B cell (primary cell): ENCODE measurements around the gene FAM210B. TPM values are rescaled to one million over a fixed set of nuclear protein-coding genes. Genes with fewer than 3 reads are reported as not detected.

Source experiments
- ATAC-seq: fragments of 200-7000 bp; cut with Tn5 transposase; one replicate; pipeline ENCODE4 v1.10.0; 2021; ENCODE audit warnings: low read depth, mild to moderate bottlenecking, moderate number of reproducible peaks, moderate library complexity
- CTCF ChIA-PET: fragments of 350-600 bp; sonication (Branson Sonifier 250); formaldehyde crosslinking; loops from one replicate; lab custom pipeline; 2021; ENCODE audit warnings: antibody characterized with exemption, inconsistent platforms; lab: Charles Lee
- POLR2A ChIA-PET: fragments of 350-600 bp; sonication (Branson Sonifier 250); formaldehyde crosslinking; loops from one replicate; lab custom pipeline; 2021; ENCODE audit warnings: antibody characterized with exemption; lab: Charles Lee
- DNase-seq: peaks from one replicate; pipeline ENCODE4 v3.0.0; 2013
- H2AFZ ChIP-seq: 2 replicates; pipeline ENCODE4 v1.6.1; 2012; ENCODE audit warnings: mild to moderate bottlenecking, low read depth, low read length; ENCODE audit not compliant: insufficient read depth, poor library complexity, severe bottlenecking
- H3K27ac ChIP-seq, 2 donors: 1 replicate in 1 of 2; 2 replicates in 1 of 2; pipeline ENCODE4 v1.5.1; 2012 to 2013; ENCODE audit warnings: low read length in 2 of 2, mild to moderate bottlenecking in 2 of 2, moderate library complexity in 1 of 2
- H3K27me3 ChIP-seq, 4 experiments: fragments of 200-600 bp in 1 of 4; sonication (generic) in 1 of 4; replicated peaks in 1 of 4; 1 replicate in 2 of 4; 2 replicates in 2 of 4; pipeline versions ENCODE4 v1.6.1 to v1.7.0; 2013 to 2016; ENCODE audit warnings: low read length in 3 of 4, mild to moderate bottlenecking in 2 of 4, mixed read lengths in 1 of 4, moderate library complexity in 1 of 4; ENCODE audit not compliant: insufficient read depth in 4 of 4, control insufficient read depth in 3 of 4; ENCODE audit errors: control extremely low read depth in 1 of 4
- H3K36me3 ChIP-seq, 2 experiments: replicated peaks in 1 of 2; 1 replicate in 1 of 2; 2 replicates in 1 of 2; pipeline versions ENCODE4 v1.6.1 to v1.7.1; 2013; ENCODE audit warnings: low read length in 1 of 2; ENCODE audit not compliant: insufficient read depth in 2 of 2, control insufficient read depth in 1 of 2; ENCODE audit errors: control extremely low read depth in 1 of 2, extremely low read depth in 1 of 2
- H3K4me1 ChIP-seq, 2 donors: fragments of 200-600 bp in 1 of 2; sonication (generic) in 1 of 2; 1 replicate in 1 of 2; 2 replicates in 1 of 2; pipeline versions ENCODE4 v1.5.1 to v1.6.1; 2013 to 2017; ENCODE audit warnings: low read length in 2 of 2; ENCODE audit not compliant: control insufficient read depth in 2 of 2, insufficient read depth in 2 of 2
- H3K4me2 ChIP-seq: replicated peaks from 2 replicates; pipeline ENCODE3; 2012; ENCODE audit warnings: mild to moderate bottlenecking, low read depth, low read length; ENCODE audit not compliant: poor library complexity, severe bottlenecking
- H3K4me3 ChIP-seq, 5 experiments: fragments of 200-600 bp in 1 of 5; sonication (generic) in 1 of 5; 1 replicate in 3 of 5; 2 replicates in 2 of 5; pipeline versions ENCODE4 v1.5.1 to v1.7.0; 2011 to 2016; ENCODE audit warnings: low read length in 4 of 5, mild to moderate bottlenecking in 4 of 5, low read depth in 2 of 5, control low read depth in 1 of 5, moderate library complexity in 1 of 5; ENCODE audit not compliant: insufficient read depth in 1 of 5; ENCODE audit errors: control extremely low read depth in 1 of 5, extremely low read depth in 1 of 5
- H3K79me2 ChIP-seq: fragments of 200-600 bp; sonication (generic); one replicate; pipeline ENCODE4 v1.6.0; 2016; ENCODE audit warnings: low read length; ENCODE audit not compliant: control insufficient read depth, insufficient read depth
- H3K9ac ChIP-seq: fragments of 200-600 bp; sonication (generic); 2 replicates; pipeline ENCODE4 v1.6.1; 2017; ENCODE audit warnings: mild to moderate bottlenecking, low read length, moderate library complexity
- H3K9me3 ChIP-seq, 3 donors: one replicate each; pipeline versions ENCODE4 v1.6.1 to v1.7.1; 2013; ENCODE audit warnings: low read length in 2 of 3; ENCODE audit not compliant: control insufficient read depth in 2 of 3, insufficient read depth in 1 of 3; ENCODE audit errors: control extremely low read depth in 1 of 3
- H4K20me1 ChIP-seq: 2 replicates; pipeline ENCODE4 v1.6.0; 2012; ENCODE audit warnings: mild to moderate bottlenecking, low read length; ENCODE audit not compliant: insufficient read depth, control insufficient read depth, poor library complexity, severe bottlenecking
- H3K27ac Mint-ChIP-seq: one replicate; pipeline ENCODE4 v1.8.0; 2021; ENCODE audit warnings: mixed read lengths
- H3K27me3 Mint-ChIP-seq: one replicate; pipeline ENCODE4 v1.8.0; 2021; ENCODE audit warnings: mixed read lengths
- H3K4me1 Mint-ChIP-seq: one replicate; pipeline ENCODE4 v1.8.0; 2021; ENCODE audit warnings: mixed read lengths
- H3K4me3 Mint-ChIP-seq: one replicate; pipeline ENCODE4 v1.8.0; 2021; ENCODE audit warnings: mixed read lengths
- H3K9me3 Mint-ChIP-seq: one replicate; pipeline ENCODE4 v1.8.0; 2022; ENCODE audit warnings: mixed read lengths; ENCODE audit not compliant: insufficient read depth
- CTCF ChIP-seq: fragments of 200-600 bp; IDR thresholded peaks from one replicate; pipeline ENCODE4 v1.8.0; 2022; ENCODE audit warnings: antibody characterized with exemption, mild to moderate bottlenecking
- EZH2 ChIP-seq: IDR thresholded peaks from 2 replicates; pipeline ENCODE4 v1.6.1; 2012; ENCODE audit warnings: borderline replicate concordance, low read depth, mild to moderate bottlenecking, moderate library complexity, low read length; ENCODE audit not compliant: insufficient read depth, poor library complexity, severe bottlenecking
- WGBS: methylation state at CpG from one replicate; pipeline ENCODE4 v1.1.5; 2013; ENCODE audit warnings: missing lambda C conversion rate; ENCODE audit not compliant: insufficient coverage; 5-methylcytosine and 5-hydroxymethylcytosine counted together
- intact Hi-C: fragments of 100-400 bp; cut with micrococcal nuclease; formaldehyde crosslinking; loops from one replicate; pipeline ENCODE4 v1.10.0; 2022
- polyA plus RNA-seq: library from polyadenylated mRNA; depleted of rRNA; stranded (reverse); fragments of >200 nt; gene quantifications from 2 replicates; pipeline ENCODE4 v1.2.3, GENCODE V29; 2012
- total RNA-seq, 2 donors: library from RNA; stranded (reverse); fragments of 120-200 nt in 1 of 2; gene quantifications; 1 replicate in 1 of 2; 2 replicates in 1 of 2; pipeline versions ENCODE4 v1.2.3 to v1.2.4, GENCODE V29; 2013 to 2022

FAM210B gene
- total and polyA plus RNA-seq, 2 donors (not counting 1 experiment from before 2014, with no cell fraction given), result 4.0 to 13.6 TPM

GRCh38 chr20:56369179-56369578 is 10.4 kb downstream of the FAM210B start:
- no peak overlapping the region for H3K27ac ChIP-seq
- H3K4me3 Mint-ChIP-seq, result no peak overlapping the region
- H3K4me1 ChIP-seq, result no peaks in the 10 kb centered on the region
- no peaks in the 10 kb centered on the region for H4K20me1 ChIP-seq
- ChIA-PET POLR2A (no interaction called here), CTCF (interaction anchor here (0.8 kb wide), 1 partner anchor 25 kb away, joined by 3 read pairs; no protein-coding TSS in a partner anchor)
- H3K27me3 ChIP-seq, result no peaks in the 10 kb centered on the region
- no peak for ATAC-seq
- H2AFZ ChIP-seq, result no peak overlapping the region
- no CpG with 5 or more reads among the region's 4 CpGs for WGBS
- H3K4me1 Mint-ChIP-seq, result no peaks in the 10 kb centered on the region
- H3K79me2 ChIP-seq, result no peaks in the 10 kb centered on the region
- no peak for DNase-seq
- H3K4me2 ChIP-seq, result no peak overlapping the region
- intact Hi-C loops, result no loop called here
- H3K36me3 ChIP-seq, result peaks cover 2 to 6% of the 10 kb centered on the region in 2 experiments
- no peak overlapping the region for H3K9ac ChIP-seq
- H3K9me3 Mint-ChIP-seq, result no peaks in the 10 kb centered on the region
- H3K9me3 ChIP-seq, result no peaks in the 10 kb centered on the region
- TF ChIP-seq EZH2 (no peak), CTCF (no peak)
- no peaks in the 10 kb centered on the region for H3K27me3 Mint-ChIP-seq
- H3K27ac Mint-ChIP-seq, result no peak overlapping the region
- no peak overlapping the region for H3K4me3 ChIP-seq

DNA sequence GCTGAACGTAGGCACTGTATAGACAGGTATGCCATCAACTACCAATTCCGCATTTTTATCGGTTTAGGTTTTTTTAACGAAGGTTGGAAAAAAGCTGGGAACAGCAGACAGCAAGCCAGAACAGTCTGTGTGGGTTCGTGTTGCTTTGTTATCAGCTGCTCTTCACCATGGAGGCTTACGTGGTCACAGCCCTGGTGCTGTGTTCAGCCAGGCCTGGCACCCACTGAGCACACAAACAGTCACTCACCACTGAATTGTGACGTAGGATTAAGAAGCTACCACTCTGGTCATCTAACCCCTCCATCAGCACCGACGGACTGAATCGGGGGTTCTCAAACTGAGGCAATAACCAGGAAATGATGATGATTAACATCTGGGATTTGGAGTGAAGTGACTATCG is 13.2 kb downstream of the FAM210B start:
- intact Hi-C loops, result no loop called here
- POLR2A ChIA-PET, result no interaction called here
- H3K27me3 Mint-ChIP-seq, result no peaks in the 10 kb centered on the region

More for the DNA sequence above, 13.2 kb downstream of the FAM210B start:
- Mint-ChIP-seq H3K9me3 (no peaks in the 10 kb centered on the region), H3K27ac (no peak overlapping the region), H3K4me3 (no peak overlapping the region), H3K4me1 (peaks cover 2% of the 10 kb centered on the region)
- peaks cover 2 to 6% of the 10 kb centered on the region in 2 experiments for H3K36me3 ChIP-seq
- no peaks in the 10 kb centered on the region for H3K79me2 ChIP-seq
- no peaks in the 10 kb centered on the region for H3K4me1 ChIP-seq
- H3K4me3 ChIP-seq, result no peak overlapping the region
- H3K27me3 ChIP-seq, result no peaks in the 10 kb centered on the region
- no peaks in the 10 kb centered on the region for H3K9me3 ChIP-seq
- H3K27ac ChIP-seq, result no peak overlapping the region
- 96% methylated on average over 6 of the region's 11 CpGs for WGBS
- TF ChIP-seq EZH2 (no peak), CTCF (no peak)
- no peak overlapping the region for H3K9ac ChIP-seq
- DNase-seq (no peak), ATAC-seq (no peak)
- H3K4me2 ChIP-seq, result no peak overlapping the region
- no peaks in the 10 kb centered on the region for H4K20me1 ChIP-seq
- no peak overlapping the region for H2AFZ ChIP-seq
- CTCF ChIA-PET, result interaction anchor here (1.1 kb wide), 1 partner anchor 133 kb away, joined by 3 read pairs; no protein-coding TSS in a partner anchor
